SK-N-SH (cell line): ENCODE data around the gene PRR15. TPM values are rescaled to one million over a fixed set of nuclear protein-coding genes. Genes with fewer than 3 reads are reported as not detected.

Experiments
- CTCF ChIA-PET: fragments of 300-600, 350-600 bp; formaldehyde crosslinking; extraction: SDS; loops from one replicate; lab custom pipeline; 2021; lab: Yijun Ruan, JAX
- POLR2A ChIA-PET: fragments of 350-600 bp; sonication (Branson Sonifier 250); formaldehyde crosslinking; extraction: SDS; loops from one replicate; lab custom pipeline; 2020; ENCODE audit warnings: antibody characterized with exemption, inconsistent platforms; lab: Yijun Ruan, JAX
- DNase-seq: peaks from one replicate; pipeline ENCODE4 v3.0.0; 2012
- H2AFZ ChIP-seq: fragments of 200-600 bp; sonication (generic); 2 replicates; pipeline ENCODE4 v1.8.1; 2016; ENCODE audit warnings: antibody characterized with exemption, mild to moderate bottlenecking, low read depth
- H3F3A ChIP-seq: fragments of 200-600 bp; sonication (generic); replicated peaks from 2 replicates; pipeline ENCODE3; 2016; ENCODE audit warnings: antibody characterized with exemption, mild to moderate bottlenecking; ENCODE audit not compliant: insufficient read depth
- H3K27ac ChIP-seq, 2 experiments: fragments of 200-500 bp in 1 of 2; fragments of 200-600 bp in 1 of 2; sonication (Bioruptor generic) in 1 of 2; sonication (generic), shearing (Covaris generic) in 1 of 2; 2 replicates each; pipeline versions ENCODE4 v1.5.1 to v1.6.1; 2014 to 2016; ENCODE audit warnings: low read depth in 2 of 2, inconsistent platforms in 1 of 2, low read length in 1 of 2, mild to moderate bottlenecking in 1 of 2, mixed read lengths in 1 of 2
- H3K27me3 ChIP-seq: fragments of 200-600 bp; sonication (generic), shearing (Covaris generic); 2 replicates; pipeline ENCODE4 v1.6.1; 2016; ENCODE audit warnings: mixed run types; ENCODE audit not compliant: insufficient read depth
- H3K36me3 ChIP-seq, 2 experiments: fragments of 200-500 bp in 1 of 2; fragments of 200-600 bp in 1 of 2; sonication (Bioruptor generic) in 1 of 2; sonication (generic) in 1 of 2; replicated peaks in 1 of 2; 2 replicates each; pipeline versions ENCODE3 to v1.5.1; 2014 to 2016; ENCODE audit warnings: low read length in 1 of 2, mild to moderate bottlenecking in 1 of 2; ENCODE audit not compliant: insufficient read depth in 2 of 2, control insufficient read depth in 1 of 2
- H3K4me1 ChIP-seq, 2 experiments: fragments of 200-500 bp in 1 of 2; fragments of 200-600 bp in 1 of 2; sonication (Bioruptor generic) in 1 of 2; sonication (generic), shearing (Covaris generic) in 1 of 2; 2 replicates each; pipeline versions ENCODE4 v1.5.1 to v1.6.1; 2014 to 2016; ENCODE audit warnings: low read depth in 1 of 2, low read length in 1 of 2, mixed run types in 1 of 2; ENCODE audit not compliant: insufficient read depth in 2 of 2, control insufficient read depth in 1 of 2
- H3K4me2 ChIP-seq: fragments of 200-600 bp; sonication (generic), shearing (Covaris generic); 2 replicates; pipeline ENCODE4 v1.6.1; 2017; ENCODE audit warnings: mixed run types
- H3K4me3 ChIP-seq, 2 experiments: fragments of 200-500 bp in 1 of 2; fragments of 200-600 bp in 1 of 2; sonication (Bioruptor generic) in 1 of 2; sonication (generic), shearing (Covaris generic) in 1 of 2; 2 replicates each; pipeline versions ENCODE4 v1.5.1 to v1.8.1; 2014 to 2016; ENCODE audit warnings: low read depth in 2 of 2, inconsistent platforms in 1 of 2, low read length in 1 of 2, mild to moderate bottlenecking in 1 of 2, mixed read lengths in 1 of 2, moderate library complexity in 1 of 2
- H3K79me2 ChIP-seq: fragments of 200-600 bp; sonication (generic); 2 replicates; pipeline ENCODE4 v1.8.1; 2017; ENCODE audit warnings: mild to moderate bottlenecking; ENCODE audit not compliant: insufficient read depth
- H3K9ac ChIP-seq: fragments of 200-600 bp; sonication (generic); 2 replicates; pipeline ENCODE4 v1.6.1; 2017; ENCODE audit warnings: mixed run types
- H3K9me2 ChIP-seq: fragments of 200-600 bp; sonication (generic); 2 replicates; pipeline ENCODE4 v1.6.1; 2017; ENCODE audit warnings: mixed run types
- H3K9me3 ChIP-seq: fragments of 200-600 bp; sonication (generic); 2 replicates; pipeline ENCODE4 v1.6.1; 2017; ENCODE audit warnings: mixed run types, mild to moderate bottlenecking, moderate library complexity
- H4K20me1 ChIP-seq: fragments of 200-600 bp; sonication (generic); 2 replicates; pipeline ENCODE4 v1.6.1; 2017; ENCODE audit warnings: mild to moderate bottlenecking, mixed run types; ENCODE audit not compliant: insufficient read depth
- CHD2 ChIP-seq: fragments of 150-350 bp; IDR thresholded peaks from 2 replicates; pipeline ENCODE4 v1.6.1; 2018; ENCODE audit warnings: low read length; ENCODE audit not compliant: partially characterized antibody
- CTCF ChIP-seq: fragments of 200-600 bp; sonication (generic); IDR thresholded peaks from 2 replicates; pipeline ENCODE4 v1.6.1; 2017; ENCODE audit warnings: antibody characterized with exemption, mild to moderate bottlenecking, moderate library complexity
- EP300 ChIP-seq, 2 experiments: IDR thresholded peaks; 2 replicates each; pipeline versions ENCODE4 v1.4.0 to v1.6.1; 2012; ENCODE audit warnings: borderline replicate concordance in 1 of 2, low read depth in 1 of 2, low read length in 1 of 2
- FOSL2 ChIP-seq: IDR thresholded peaks from 2 replicates; pipeline ENCODE4 v1.4.0; 2012; ENCODE audit warnings: low read depth, mild to moderate bottlenecking, moderate library complexity, borderline replicate concordance
- GABPA ChIP-seq: IDR thresholded peaks from 2 replicates; pipeline ENCODE4 v1.4.0; 2012; ENCODE audit warnings: low read depth, mild to moderate bottlenecking
- IRF3 ChIP-seq: fragments of 150-350 bp; IDR thresholded peaks from 2 replicates; pipeline ENCODE4 v1.6.1; 2016; ENCODE audit warnings: mild to moderate bottlenecking, low read depth, low read length
- MAX ChIP-seq: IDR thresholded peaks from 2 replicates; pipeline ENCODE4 v1.4.0; 2012; ENCODE audit warnings: low read depth
- MEF2A ChIP-seq: IDR thresholded peaks from 2 replicates; pipeline ENCODE4 v1.4.0; 2012; ENCODE audit warnings: low read depth, borderline replicate concordance
- PBX3 ChIP-seq: IDR thresholded peaks from 2 replicates; pipeline ENCODE4; 2012
- RAD21 ChIP-seq: IDR thresholded peaks from 2 replicates; pipeline ENCODE4 v1.6.1; 2012; ENCODE audit warnings: mild to moderate bottlenecking, low read length
- RCOR1 ChIP-seq: fragments of 150-350 bp; IDR thresholded peaks from 2 replicates; pipeline ENCODE4 v1.6.1; 2017; ENCODE audit warnings: antibody characterized with exemption, low read length
- RXRA ChIP-seq: IDR thresholded peaks from 2 replicates; pipeline ENCODE4 v1.4.0; 2012; ENCODE audit warnings: low read depth, mild to moderate bottlenecking, borderline replicate concordance
- SIN3A ChIP-seq: IDR thresholded peaks from 2 replicates; pipeline ENCODE4 v1.6.1; 2012; ENCODE audit warnings: low read depth, mild to moderate bottlenecking, low read length, moderate library complexity, borderline replicate concordance
- TCF12 ChIP-seq: IDR thresholded peaks from 2 replicates; pipeline ENCODE4 v1.4.0; 2012
- ZBTB33 ChIP-seq: IDR thresholded peaks from 2 replicates; pipeline ENCODE4 v1.4.0; 2012; ENCODE audit warnings: low read depth, borderline replicate concordance
- WGBS: methylation state at CpG from one replicate; pipeline ENCODE4 v1.1.6; 2017; ENCODE audit warnings: low lambda C conversion rate; 5-methylcytosine and 5-hydroxymethylcytosine counted together
- polyA plus RNA-seq, 3 experiments: library from polyadenylated mRNA; depleted of rRNA; stranded (reverse); fragments of >200 nt; gene quantifications; 2 replicates each; pipeline ENCODE4 v1.2.3, GENCODE V29; 2012

The PRR15 gene
- polyA plus RNA-seq, 1 of the 3 experiments (the other 2 are of a cell fraction): 0.49 TPM

GRCh38 chr7:29523728-29524127, 39.9 kb upstream of the PRR15 start:
- no peaks in the 10 kb centered on the region; the same call in 1 of the 2 replicates for H3K9me2 ChIP-seq
- no peak for DNase-seq
- H3K9ac ChIP-seq: no peak overlapping the region
- H3K79me2 ChIP-seq: no peaks in the 10 kb centered on the region
- no peak overlapping the region for H3K4me2 ChIP-seq
- H2AFZ ChIP-seq: no peak overlapping the region
- no peaks in the 10 kb centered on the region for H3K9me3 ChIP-seq
- ChIA-PET POLR2A (no interaction called here), CTCF (interaction anchor here (0.6 to 1.5 kb wide), 2 partner anchors 65 to 586 kb away, joined by 3 read pairs; no protein-coding TSS in a partner anchor)
- no peaks in the 10 kb centered on the region for H4K20me1 ChIP-seq
- no peak for TF ChIP-seq RXRA
- TF ChIP-seq EP300 (IDR thresholded peaks at IDR 0.05; ENCODE audit: borderline replicate concordance in 1 of 2, low read depth in 1 of 2, low read length in 1 of 2): no peak
- no peak for TF ChIP-seq RCOR1
- no peak for TF ChIP-seq GABPA
- no peak for TF ChIP-seq TCF12
- no peak for TF ChIP-seq CHD2
- no peak for TF ChIP-seq MEF2A
- TF ChIP-seq PBX3: no peak
- no peak for TF ChIP-seq RAD21
- no peak for TF ChIP-seq FOSL2
- TF ChIP-seq CTCF: no peak
- no peak for TF ChIP-seq SIN3A
- no peak for TF ChIP-seq IRF3
- TF ChIP-seq ZBTB33: no peak
- TF ChIP-seq MAX: no peak
- H3K27ac ChIP-seq: no peak overlapping the region
- no peaks in the 10 kb centered on the region for H3K4me1 ChIP-seq
- no peaks in the 10 kb centered on the region for H3K27me3 ChIP-seq
- H3K4me3 ChIP-seq: no peak overlapping the region
- no peaks in the 10 kb centered on the region for H3F3A ChIP-seq
- 9% methylated on average over 2 of the region's 2 CpGs for WGBS
- no peaks in the 10 kb centered on the region for H3K36me3 ChIP-seq
